Dermis microvascular lymphatic vessel endothelial cell (primary cell): ENCODE data around the gene VPS4B. TPM values are rescaled to one million over a fixed set of nuclear protein-coding genes. Genes with fewer than 3 reads are reported as not detected.

ENCODE experiments used
- total RNA-seq: library from RNA; depleted of rRNA; stranded (reverse); fragments of >200 nt; gene quantifications from 2 replicates; pipeline ENCODE4 v1.2.1, GENCODE V29; 2014

VPS4B gene
- total RNA-seq, 1 donor from 2014 or later = 42.6 TPM

Other genes with a start within 250 kb of the VPS4B start
- 1.3 and 1.8 TPM in 2 replicates for gene BCL2, start 102.7 kb downstream of the VPS4B start, total RNA-seq
- gene KDSR, start 55.3 kb downstream of the VPS4B start, total RNA-seq = 11.3 and 20.7 TPM in 2 replicates
- gene SERPINB5, start 54.5 kb upstream of the VPS4B start, total RNA-seq = not detected in 2 replicates
- not detected in 2 replicates for gene SERPINB12, start 119.9 kb upstream of the VPS4B start, total RNA-seq
- gene SERPINB13, start 164.9 kb upstream of the VPS4B start, total RNA-seq = not detected in 2 replicates
- gene SERPINB4, start 221.8 kb upstream of the VPS4B start, total RNA-seq = 0.13 TPM in 1 of 2 replicates, not detected in the other
- gene SERPINB3, start 239.4 kb upstream of the VPS4B start, total RNA-seq = not detected in 2 replicates